GM13976 (cell line): Measurements from ENCODE around the gene CASD1.

Source experiments
- DNase-seq: peaks from one replicate; pipeline ENCODE4 v3.0.0; 2012; ENCODE audit warnings: low spot score
- CTCF ChIP-seq: IDR thresholded peaks from 2 replicates; pipeline ENCODE4 v1.5.1; 2012; ENCODE audit warnings: borderline replicate concordance, mild to moderate bottlenecking; ENCODE audit not compliant: insufficient read depth; ENCODE audit errors: extremely low read depth, missing control alignments, control extremely low read depth
- in situ Hi-C: fragments of 300-500 bp; cut with MboI; formaldehyde crosslinking; loops from one replicate; pipeline ENCODE4 v1.12.0; 2022; ENCODE audit warnings: low sequenced_read_pairs, mixed read lengths, inconsistent platforms; ENCODE audit not compliant: unreplicated experiment

The CASD1 gene

DNA sequence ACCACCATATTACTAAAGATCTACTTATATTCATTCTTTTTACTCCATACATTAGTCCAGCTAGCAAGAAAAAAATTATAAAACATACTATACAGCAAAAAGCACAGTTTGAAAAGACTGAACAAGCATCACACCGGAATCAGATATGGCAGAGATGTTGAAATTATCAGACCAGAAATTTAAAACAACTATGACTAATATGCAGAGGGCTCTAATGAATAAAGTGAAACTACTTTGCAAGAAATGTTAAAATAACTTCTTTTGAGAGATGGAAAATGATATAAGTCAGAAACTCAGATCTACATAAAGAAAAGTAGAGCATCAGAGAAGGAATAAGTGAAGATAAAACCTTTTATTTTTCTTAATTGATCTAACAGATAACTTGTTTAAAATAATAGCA is 95.4 kb downstream of the CASD1 start:
- no peak for DNase-seq
- in situ Hi-C loops, result no loop called here
- TF ChIP-seq CTCF, result no peak
